ENCODE measurements around the gene PIGT. TPM values are rescaled to one million over a fixed set of nuclear protein-coding genes. Genes with fewer than 3 reads are reported as not detected.

Gene PIGT
- total RNA-seq: 10 to 100 TPM; 43.7 to 47.7 TPM

DNA sequence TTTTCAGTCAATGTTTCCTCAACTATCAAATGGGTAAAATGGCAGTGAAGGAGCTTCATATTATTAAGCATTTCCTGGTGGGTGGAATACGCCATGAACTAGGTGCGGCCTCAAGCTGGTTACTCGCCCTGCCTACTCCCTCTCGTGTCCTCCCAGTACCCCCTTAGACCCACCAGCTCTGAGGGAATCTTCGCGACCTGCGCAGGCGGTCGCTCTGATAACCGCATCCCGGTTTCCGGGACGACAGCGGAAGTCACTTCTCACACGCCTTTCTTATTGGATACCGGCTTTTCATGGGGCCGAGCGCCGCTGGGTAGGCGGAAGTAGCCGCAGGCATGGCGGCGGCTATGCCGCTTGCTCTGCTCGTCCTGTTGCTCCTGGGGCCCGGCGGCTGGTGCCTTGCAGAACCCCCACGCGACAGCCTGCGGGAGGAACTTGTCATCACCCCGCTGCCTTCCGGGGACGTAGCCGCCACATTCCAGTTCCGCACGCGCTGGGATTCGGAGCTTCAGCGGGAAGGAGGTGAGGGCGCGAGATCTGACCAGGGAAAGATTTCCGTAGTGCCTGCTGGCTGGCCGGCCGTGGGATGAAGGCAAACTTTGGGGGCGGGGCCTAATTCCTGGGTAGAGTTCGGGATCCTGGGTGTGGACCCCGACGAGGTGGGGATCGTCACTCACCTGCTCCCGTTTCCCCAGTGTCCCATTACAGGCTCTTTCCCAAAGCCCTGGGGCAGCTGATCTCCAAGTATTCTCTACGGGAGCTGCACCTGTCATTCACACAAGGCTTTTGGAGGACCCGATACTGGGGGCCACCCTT, at the start of gene PIGT:
TSS of gene PIGT (plus strand) at position 320 of the 816 bp plus-strand sequence. CDS start at position 336, 16 bp downstream.
- H3K4me1 Mint-ChIP-seq (ENCODE audit: low read depth): peaks cover 33% of the 10 kb centered on the region
- H3K36me3 Mint-ChIP-seq (ENCODE audit: low read depth): peaks cover 19% of the 10 kb centered on the region
- peak within 1 kb of the TSS; percentile 95 for H3K27ac Mint-ChIP-seq
- intact Hi-C loops (cut with micrococcal nuclease): loop anchor here (5.0 kb wide), 1 partner anchor 54 kb away; the partner anchor contains the start of gene SYS1
- ChIA-PET CTCF (interaction anchor here (0.8 to 7.2 kb wide), 10 partner anchors 9 to 122 kb away, joined by 3 to 53 read pairs (median 4); partner anchors contain the start of gene SYS1), POLR2A (interaction anchor here (0.7 to 2.7 kb wide), 7 partner anchors 9 to 69 kb away, joined by 3 to 30 read pairs (median 6); partner anchors contain the start of gene SYS1)
- ATAC-seq (peak; percentile 90), DNase-seq (peak; percentile 94)
- peak within 1 kb of the TSS; percentile 87 for H3K4me3 Mint-ChIP-seq
- no peaks in the 10 kb centered on the region for H3K27me3 Mint-ChIP-seq
- TF ChIP-seq, protein P1, sequence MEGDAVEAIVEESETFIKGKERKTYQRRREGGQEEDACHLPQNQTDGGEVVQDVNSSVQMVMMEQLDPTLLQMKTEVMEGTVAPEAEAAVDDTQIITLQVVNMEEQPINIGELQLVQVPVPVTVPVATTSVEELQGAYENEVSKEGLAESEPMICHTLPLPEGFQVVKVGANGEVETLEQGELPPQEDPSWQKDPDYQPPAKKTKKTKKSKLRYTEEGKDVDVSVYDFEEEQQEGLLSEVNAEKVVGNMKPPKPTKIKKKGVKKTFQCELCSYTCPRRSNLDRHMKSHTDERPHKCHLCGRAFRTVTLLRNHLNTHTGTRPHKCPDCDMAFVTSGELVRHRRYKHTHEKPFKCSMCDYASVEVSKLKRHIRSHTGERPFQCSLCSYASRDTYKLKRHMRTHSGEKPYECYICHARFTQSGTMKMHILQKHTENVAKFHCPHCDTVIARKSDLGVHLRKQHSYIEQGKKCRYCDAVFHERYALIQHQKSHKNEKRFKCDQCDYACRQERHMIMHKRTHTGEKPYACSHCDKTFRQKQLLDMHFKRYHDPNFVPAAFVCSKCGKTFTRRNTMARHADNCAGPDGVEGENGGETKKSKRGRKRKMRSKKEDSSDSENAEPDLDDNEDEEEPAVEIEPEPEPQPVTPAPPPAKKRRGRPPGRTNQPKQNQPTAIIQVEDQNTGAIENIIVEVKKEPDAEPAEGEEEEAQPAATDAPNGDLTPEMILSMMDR (IDR thresholded peaks at IDR 0.05): no peak
- H3K9me3 Mint-ChIP-seq: no peaks in the 10 kb centered on the region

DNA sequence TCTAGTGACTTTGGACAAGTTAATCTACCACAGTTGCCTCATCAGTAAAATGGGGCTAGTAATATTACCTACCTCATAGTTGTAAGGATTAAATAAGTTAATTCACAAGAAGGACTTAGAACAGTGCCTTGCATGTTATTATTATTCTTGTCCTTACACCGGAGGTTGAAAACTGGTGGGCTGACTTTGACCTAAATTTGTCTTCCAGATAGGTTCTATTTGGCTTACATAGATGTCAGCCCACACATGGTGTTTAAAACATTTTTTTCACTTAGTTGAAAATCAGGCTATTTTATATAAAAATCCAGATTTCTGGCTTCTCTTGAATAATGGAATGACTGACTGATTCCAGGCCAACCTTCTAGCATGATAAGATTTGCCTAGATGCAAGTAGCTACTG, 49.7 kb upstream of the PIGT start:
- H3K4me1 Mint-ChIP-seq (ENCODE audit: low read depth): peaks cover 49% of the 10 kb centered on the region
- intact Hi-C loops (cut with micrococcal nuclease): no loop called here
- TF ChIP-seq, protein P1 (IDR thresholded peaks at IDR 0.05): no peak
- no peak overlapping the region for H3K4me3 Mint-ChIP-seq
- no peaks in the 10 kb centered on the region for H3K27me3 Mint-ChIP-seq
- no peak overlapping the region for H3K27ac Mint-ChIP-seq
- DNase-seq: no peak
- H3K36me3 Mint-ChIP-seq (ENCODE audit: low read depth): peaks cover 25% of the 10 kb centered on the region
- no peak for ATAC-seq
- H3K9me3 Mint-ChIP-seq: no peaks in the 10 kb centered on the region
- ChIA-PET POLR2A (no interaction called here), CTCF (interaction anchor here (0.9 to 24.4 kb wide), 8 partner anchors 7 to 87 kb away, joined by 3 to 549 read pairs (median 4); no protein-coding TSS in a partner anchor)

DNA sequence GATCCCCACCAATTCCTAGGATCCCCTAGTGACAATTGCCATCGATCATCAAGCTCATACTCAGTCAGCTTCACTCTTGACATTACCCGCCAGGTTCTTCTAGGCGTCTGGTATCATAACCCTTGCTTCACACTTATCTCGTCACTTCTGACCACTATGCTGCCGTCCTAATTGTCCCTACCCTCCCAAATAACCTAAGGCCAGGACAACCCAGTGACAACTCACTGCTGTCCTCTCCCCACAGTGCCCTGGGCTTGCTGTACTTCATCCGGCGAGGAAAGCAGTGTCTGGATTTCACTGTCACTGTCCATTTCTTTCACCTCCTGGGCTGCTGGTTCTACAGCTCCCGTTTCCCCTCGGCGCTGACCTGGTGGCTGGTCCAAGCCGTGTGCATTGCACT, 49.3 kb upstream of the PIGT start:
- Mint-ChIP-seq H3K4me1 (ENCODE audit: low read depth) (peaks cover 51% of the 10 kb centered on the region), H3K36me3 (ENCODE audit: low read depth) (peaks cover 25% of the 10 kb centered on the region), H3K9me3 (no peaks in the 10 kb centered on the region), H3K4me3 (no peak overlapping the region), H3K27me3 (no peaks in the 10 kb centered on the region), H3K27ac (peak overlapping the region; percentile 52)
- ATAC-seq (no peak), DNase-seq (no peak)
- TF ChIP-seq, protein P1 (IDR thresholded peaks at IDR 0.05): no peak
- CTCF ChIA-PET: interaction anchor here (0.9 to 24.4 kb wide), 6 partner anchors 12 to 86 kb away, joined by 3 to 549 read pairs (median 3); no protein-coding TSS in a partner anchor
- intact Hi-C loops (cut with micrococcal nuclease): no loop called here
- POLR2A ChIA-PET: interaction anchor here (2.0 kb wide), 1 partner anchor 49 kb away, joined by 6 read pairs; no protein-coding TSS in a partner anchor

DNA sequence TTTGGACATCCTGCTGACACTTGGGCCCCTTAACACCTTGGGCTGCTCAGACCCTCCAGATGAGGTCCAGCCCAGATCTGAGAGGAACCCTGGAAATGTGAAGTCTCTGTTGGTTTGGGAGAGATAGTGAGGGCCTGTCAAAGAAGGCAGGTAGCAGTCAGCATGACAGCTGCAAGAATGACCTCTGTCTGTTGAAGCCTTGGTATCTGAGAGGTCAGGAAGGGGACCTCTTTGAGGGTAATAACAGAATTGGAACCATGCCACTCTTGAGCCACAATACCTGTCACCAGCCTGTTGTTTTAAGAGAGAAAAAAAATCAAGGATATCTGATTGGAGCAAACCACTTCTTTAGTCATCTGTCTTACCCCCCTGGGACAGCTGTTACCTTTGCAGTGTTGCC, 48.8 kb upstream of the PIGT start:
- no peak overlapping the region for H3K4me3 Mint-ChIP-seq
- H3K4me1 Mint-ChIP-seq (ENCODE audit: low read depth): peaks cover 52% of the 10 kb centered on the region
- DNase-seq (no peak), ATAC-seq (no peak)
- peaks cover 25% of the 10 kb centered on the region for H3K36me3 Mint-ChIP-seq (ENCODE audit: low read depth)
- H3K27me3 Mint-ChIP-seq: no peaks in the 10 kb centered on the region
- H3K27ac Mint-ChIP-seq: peak overlapping the region; percentile 52
- no peaks in the 10 kb centered on the region for H3K9me3 Mint-ChIP-seq
- ChIA-PET POLR2A (interaction anchor here (1.0 to 2.0 kb wide), 2 partner anchors 13 to 48 kb away, joined by 3 to 6 read pairs; no protein-coding TSS in a partner anchor), CTCF (interaction anchor here (0.9 to 24.4 kb wide), 4 partner anchors 24 to 86 kb away, joined by 3 to 549 read pairs (median 84); no protein-coding TSS in a partner anchor)
- TF ChIP-seq, protein P1 (IDR thresholded peaks at IDR 0.05): no peak
- intact Hi-C loops (cut with micrococcal nuclease): no loop called here
